ENCODE data around the gene PHLPP1. TPM values are rescaled to one million over a fixed set of nuclear protein-coding genes. Genes with fewer than 3 reads are reported as not detected.

Gene PHLPP1
- total RNA-seq, 1 experiment from 2014 or later, result 14.1 TPM

DNA sequence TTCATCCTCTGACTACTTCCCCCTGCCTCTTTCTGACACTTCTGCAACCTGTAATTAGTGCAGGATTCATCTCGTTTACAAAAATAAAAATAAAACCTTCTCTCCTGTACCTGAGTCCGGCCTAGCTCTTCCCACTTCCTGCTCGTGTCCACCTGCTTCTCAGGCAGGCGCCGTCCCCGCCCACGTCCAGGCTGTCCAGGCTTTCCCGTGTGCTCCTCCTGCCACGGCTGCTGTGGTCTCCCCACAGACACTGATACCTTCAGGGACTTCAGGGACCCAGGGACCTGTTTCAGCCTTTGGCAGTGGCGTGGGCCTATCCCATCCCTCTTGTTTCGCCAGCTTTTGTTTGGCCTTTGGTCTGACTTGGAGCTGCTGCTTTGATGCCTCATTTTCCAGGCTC is 272.5 kb downstream of the PHLPP1 start:
- DNase-seq (no peak), ATAC-seq (no peak)
- no peaks in the 10 kb centered on the region for H3K9me3 ChIP-seq (ENCODE audit: low read length)
- TF ChIP-seq EZH2 (IDR thresholded peaks at IDR 0.05; ENCODE audit: low read length, unreplicated experiment), result no peak
- no peak for TF ChIP-seq CTCF (conservative IDR thresholded peaks at IDR 0.05; ENCODE audit: low read depth, low read length)
- no peaks in the 10 kb centered on the region for H3K27me3 ChIP-seq (ENCODE audit: low read length)
- no peaks in the 10 kb centered on the region for H3K36me3 ChIP-seq (ENCODE audit: low read depth, low read length)
- intact Hi-C loops (cut with micrococcal nuclease), result no loop called here
- BruUV-seq (replicated peaks), result no TSS peak
- no peaks in the 10 kb centered on the region for H3K9me2 ChIP-seq (replicated peaks; ENCODE audit: low read length)
- ChIA-PET POLR2A (ENCODE audit: unreplicated experiment) (no interaction called here), CTCF (no interaction called here)
- no peak overlapping the region for H3K4me2 ChIP-seq (ENCODE audit: low read length)
- H3K79me2 ChIP-seq (ENCODE audit: low read length), result no peaks in the 10 kb centered on the region
- no peak overlapping the region for H3K9ac ChIP-seq (ENCODE audit: low read length)
- no peak overlapping the region for H2AFZ ChIP-seq (ENCODE audit: low read length)
- H3F3A ChIP-seq (ENCODE audit: low read length, unreplicated experiment), result no peaks in the 10 kb centered on the region
- H4K20me1 ChIP-seq (ENCODE audit: low read length), result no peaks in the 10 kb centered on the region
- no peaks in the 10 kb centered on the region for H3K4me1 ChIP-seq (ENCODE audit: insufficient read depth, low read length)
- H3K4me3 ChIP-seq (ENCODE audit: low read length), result no peak overlapping the region
- H3K27ac ChIP-seq (ENCODE audit: low read length), result no peak overlapping the region

DNA sequence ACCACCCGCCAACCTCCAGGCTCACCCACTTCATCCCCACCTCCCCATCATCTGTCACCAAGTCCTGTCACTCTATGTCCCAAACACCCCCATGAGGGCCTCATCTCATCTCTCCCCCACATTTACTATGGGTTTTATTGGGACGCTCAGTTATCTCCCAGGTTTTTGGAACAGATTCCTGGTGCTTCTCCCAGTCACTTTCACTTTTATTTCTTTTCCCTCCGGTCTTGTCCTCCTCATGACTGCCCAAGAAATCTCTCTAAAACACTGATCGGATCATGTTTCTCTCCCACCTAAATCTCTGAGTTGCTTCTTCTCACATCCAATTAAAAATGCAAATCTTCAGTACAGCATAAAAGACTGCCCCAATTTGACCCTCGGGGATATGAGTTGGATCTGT is 273.1 kb downstream of the PHLPP1 start:
- H3K9me2 ChIP-seq (replicated peaks; ENCODE audit: low read length), result no peaks in the 10 kb centered on the region
- no peaks in the 10 kb centered on the region for H3K9me3 ChIP-seq (ENCODE audit: low read length)
- no peaks in the 10 kb centered on the region for H3K27me3 ChIP-seq (ENCODE audit: low read length)
- no TSS peak for BruUV-seq (replicated peaks)
- TF ChIP-seq EZH2 (IDR thresholded peaks at IDR 0.05; ENCODE audit: low read length, unreplicated experiment) (no peak), EZH2phosphoT487 (IDR thresholded peaks at IDR 0.05; ENCODE audit: borderline replicate concordance, low read length) (no peak), CTCF (conservative IDR thresholded peaks at IDR 0.05; ENCODE audit: low read depth, low read length) (no peak)
- ChIA-PET CTCF (no interaction called here), POLR2A (ENCODE audit: unreplicated experiment) (no interaction called here)
- no peaks in the 10 kb centered on the region for H3K4me1 ChIP-seq (ENCODE audit: insufficient read depth, low read length)
- DNase-seq, result no peak
- no peak overlapping the region for H3K9ac ChIP-seq (ENCODE audit: low read length)
- intact Hi-C loops (cut with micrococcal nuclease), result no loop called here
- no peak overlapping the region for H3K27ac ChIP-seq (ENCODE audit: low read length)
- H3K79me2 ChIP-seq (ENCODE audit: low read length), result no peaks in the 10 kb centered on the region
- no peak overlapping the region for H2AFZ ChIP-seq (ENCODE audit: low read length)
- no peak overlapping the region for H3K4me2 ChIP-seq (ENCODE audit: low read length)
- no peaks in the 10 kb centered on the region for H3K36me3 ChIP-seq (ENCODE audit: low read depth, low read length)
- no peaks in the 10 kb centered on the region for H4K20me1 ChIP-seq (ENCODE audit: low read length)
- H3K4me3 ChIP-seq (ENCODE audit: low read length), result no peak overlapping the region
- ATAC-seq, result no peak
- no peaks in the 10 kb centered on the region for H3F3A ChIP-seq (ENCODE audit: low read length, unreplicated experiment)

- Histone ChIP-seq H3K36me3 (ENCODE audit: low read depth, low read length) (no peaks in the 10 kb centered on the region), H3F3A (ENCODE audit: low read length, unreplicated experiment) (no peaks in the 10 kb centered on the region), H3K9me2 (replicated peaks; ENCODE audit: low read length) (no peaks in the 10 kb centered on the region), H3K27ac (ENCODE audit: low read length) (no peak overlapping the region), H3K4me2 (ENCODE audit: low read length) (no peak overlapping the region), H3K9ac (ENCODE audit: low read length) (no peak overlapping the region), H4K20me1 (ENCODE audit: low read length) (no peaks in the 10 kb centered on the region), H3K27me3 (ENCODE audit: low read length) (no peaks in the 10 kb centered on the region), H3K4me3 (ENCODE audit: low read length) (no peak overlapping the region), H3K4me1 (ENCODE audit: insufficient read depth, low read length) (no peaks in the 10 kb centered on the region), H3K9me3 (ENCODE audit: low read length) (no peaks in the 10 kb centered on the region), H2AFZ (ENCODE audit: low read length) (no peak overlapping the region), H3K79me2 (ENCODE audit: low read length) (no peaks in the 10 kb centered on the region)
- no peak for DNase-seq
- CTCF ChIA-PET, result no interaction called here
- no TSS peak for BruUV-seq (replicated peaks)
- no peak for TF ChIP-seq EZH2phosphoT487 (IDR thresholded peaks at IDR 0.05; ENCODE audit: borderline replicate concordance, low read length)
- no peak for TF ChIP-seq CTCF (conservative IDR thresholded peaks at IDR 0.05; ENCODE audit: low read depth, low read length)
- TF ChIP-seq EZH2 (IDR thresholded peaks at IDR 0.05; ENCODE audit: low read length, unreplicated experiment), result no peak
- intact Hi-C loops (cut with micrococcal nuclease), result no loop called here
- ATAC-seq, result no peak
- POLR2A ChIA-PET (ENCODE audit: unreplicated experiment), result no interaction called here
Measured at GRCh38 chr18:62989195-62989594, 273.9 kb downstream of the PHLPP1 start.

All from PC-3 (cell line).